Measurements from ENCODE around the gene MYO18B. TPM values are rescaled to one million over a fixed set of nuclear protein-coding genes. Genes with fewer than 3 reads are reported as not detected.

The MYO18B gene
- total and polyA plus RNA-seq, 2 of the 4 experiments (the other 2 are of a cell fraction), result under 0.01 TPM; not detected in 1

DNA sequence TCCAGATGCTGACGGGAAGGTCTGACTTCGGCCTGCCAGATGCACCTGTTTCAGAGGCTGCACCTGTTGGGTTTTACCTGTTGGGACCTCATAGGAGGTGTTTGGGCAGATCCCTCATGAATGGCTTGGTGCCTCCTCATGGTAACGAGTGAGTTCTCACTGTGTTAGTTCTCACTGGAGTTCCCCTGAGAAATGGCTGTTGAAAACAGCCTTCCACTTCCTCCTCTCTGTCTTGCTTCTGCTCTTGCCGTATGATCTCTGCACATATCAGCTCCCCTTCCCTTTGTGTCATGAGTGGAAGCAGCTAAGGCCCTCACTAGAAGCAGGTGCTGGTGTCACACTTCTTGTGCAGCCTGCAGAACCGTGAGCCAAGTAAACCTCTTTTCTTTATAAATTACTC, 219.7 kb downstream of the MYO18B start:
- Histone ChIP-seq H2BK120ac (ENCODE audit: low read depth, low read length) (no peak overlapping the region), H3K23ac (ENCODE audit: low read depth, low read length) (no peak overlapping the region), H3K4me2 (ENCODE audit: low read depth, low read length) (no peak overlapping the region), H4K20me1 (ENCODE audit: insufficient read depth, low read length) (no peaks in the 10 kb centered on the region), H4K5ac (ENCODE audit: low read depth, low read length) (no peak overlapping the region), H3K9me3 (ENCODE audit: control insufficient read depth, insufficient read depth, low read length) (peaks cover 10% of the 10 kb centered on the region), H2AFZ (replicated peaks; ENCODE audit: low read length, poor library complexity) (no peak overlapping the region), H4K8ac (ENCODE audit: low read depth in 2 of 2, low read length in 2 of 2) (no peak overlapping the region), H3K4me1 (ENCODE audit: control insufficient read depth, insufficient read depth, low read length) (no peaks in the 10 kb centered on the region), H2BK20ac (ENCODE audit: low read depth, low read length) (no peak overlapping the region), H2AK9ac (replicated peaks; ENCODE audit: low read depth, low read length, poor library complexity) (no peak overlapping the region), H3K14ac (replicated peaks; ENCODE audit: low read depth, low read length) (no peak overlapping the region), H4K91ac (ENCODE audit: insufficient read depth, low read depth, low read length) (no peak overlapping the region), H3K9me1 (ENCODE audit: insufficient read depth, low read length) (no peaks in the 10 kb centered on the region), H3K18ac (ENCODE audit: low read depth, low read length) (no peak overlapping the region), H2BK15ac (ENCODE audit: low read depth, low read length) (no peak overlapping the region), H2AK5ac (ENCODE audit: low read depth, low read length) (no peak overlapping the region), H3K9ac (ENCODE audit: low read depth, low read length) (no peak overlapping the region), H3K4me3 (ENCODE audit: insufficient read depth, low read depth, low read length) (no peak overlapping the region), H3K4ac (ENCODE audit: low read depth, low read length) (no peak overlapping the region), H3K79me1 (ENCODE audit: low read depth in 1 of 2, low read length in 2 of 2) (no peaks in the 10 kb centered on the region), H3K27ac (ENCODE audit: insufficient read depth, low read length) (no peak overlapping the region), H3K36me3 (ENCODE audit: control insufficient read depth, insufficient read depth, low read length) (no peaks in the 10 kb centered on the region), H3K56ac (ENCODE audit: extremely low read depth, insufficient read depth, low read length) (no peak overlapping the region), H3K27me3 (ENCODE audit: control insufficient read depth, insufficient read depth, low read length) (no peaks in the 10 kb centered on the region), H2BK5ac (ENCODE audit: low read depth, low read length, poor library complexity, severe bottlenecking) (no peak overlapping the region)
- ChIA-PET POLR2A (ENCODE audit: unreplicated experiment) (no interaction called here), CTCF (no interaction called here)
- BruUV-seq (replicated peaks), result no TSS peak
- DNase-seq (no peak), ATAC-seq (ENCODE audit: low read depth) (no peak)
- intact Hi-C loops (cut with micrococcal nuclease), result no loop called here
- WGBS, 2 experiments (ENCODE audit: extremely low coverage in 2 of 2, insufficient read length in 1 of 2), result no CpG with 5 or more reads among the region's 5 CpGs
- TF ChIP-seq NFE2L2 (IDR thresholded peaks at IDR 0.05; ENCODE audit: low read depth, low read length), result no peak
- TF ChIP-seq CEBPB (IDR thresholded peaks at IDR 0.05; ENCODE audit: low read depth, low read length), result no peak
- TF ChIP-seq MXI1 (IDR thresholded peaks at IDR 0.05; ENCODE audit: borderline replicate concordance, low read depth, low read length), result no peak
- dilution Hi-C loops (cut with HindIII; ENCODE audit: low sequenced_read_pairs, unreplicated experiment), result no loop called here
- in situ Hi-C loops (cut with MboI; ENCODE audit: low sequenced_read_pairs), result no loop called here
